A549 (cell line): Measurements from ENCODE around the gene PAFAH1B2. TPM values are rescaled to one million over a fixed set of nuclear protein-coding genes. Genes with fewer than 3 reads are reported as not detected.

Experiments used
- ATAC-seq, 2 experiments: fragments of 200-7000 bp in 1 of 2; fragments of >200 bp in 1 of 2; cut with Nextera tagmentation in 1 of 2; cut with Tn5 transposase in 1 of 2; 3 replicates each; pipeline versions ENCODE4 v1.8.0 to v1.9.1; 2018 to 2020; ENCODE audit warnings: mild to moderate bottlenecking in 1 of 2, moderate library complexity in 1 of 2
- CTCF ChIA-PET: fragments of 300-600 bp; sonication (Branson Sonifier 250); formaldehyde crosslinking; extraction: SDS; loops from one replicate; lab custom pipeline; 2021; ENCODE audit warnings: antibody characterized with exemption, inconsistent platforms; lab: Yijun Ruan, JAX
- POLR2A ChIA-PET: fragments of 350-600 bp; formaldehyde crosslinking; extraction: SDS; loops from one replicate; lab custom pipeline; 2021; ENCODE audit warnings: antibody characterized with exemption, inconsistent platforms; lab: Yijun Ruan, JAX
- DNase-seq, 2 experiments: peaks; one replicate each; pipeline versions ENCODE4 v3.0.0 to v3.0.0-alpha.2; 2011 to 2016; ENCODE audit warnings: low read depth in 1 of 2, low spot score in 1 of 2
- FAIRE-seq: peaks from 2 replicates; lab custom pipeline; 2011; peaks lifted over from hg19 to GRCh38; lab: Jason Lieb, UNC
- H3K27ac ChIP-seq, 2 experiments: fragments of >200 bp; sonication (Bioruptor Twin); formaldehyde crosslinking; 3 replicates each; pipeline ENCODE4 v1.5.1; 2016 to 2017
- H3K4me1 ChIP-seq: fragments of >200 bp; sonication (Bioruptor Twin); formaldehyde crosslinking; 3 replicates; pipeline ENCODE4 v1.6.1; 2016
- H3K4me2 ChIP-seq: fragments of >200 bp; sonication (Bioruptor Twin); formaldehyde crosslinking; 3 replicates; pipeline ENCODE4 v1.6.1; 2016
- H3K4me3 ChIP-seq: fragments of >200 bp; sonication (Bioruptor Twin); formaldehyde crosslinking; 3 replicates; pipeline ENCODE4 v1.5.1; 2016
- H3K9me3 ChIP-seq: fragments of >200 bp; sonication (Bioruptor Twin); formaldehyde crosslinking; 3 replicates; pipeline ENCODE4 v1.6.1; 2016
- CBX8 ChIP-seq: fragments of 200-600 bp; sonication (generic); IDR thresholded peaks from 2 replicates; pipeline ENCODE4 v1.6.1; 2016
- CEBPB ChIP-seq, 2 experiments: fragments of >200 bp in 1 of 2; sonication (Bioruptor Twin) in 1 of 2; formaldehyde crosslinking in 1 of 2; IDR thresholded peaks; 2 replicates each; pipeline ENCODE4 v1.6.1; 2012 to 2016
- EP300 ChIP-seq, 2 experiments: fragments of >200 bp; sonication (Bioruptor Twin); formaldehyde crosslinking; IDR thresholded peaks; 2 replicates in 1 of 2; 3 replicates in 1 of 2; pipeline ENCODE4 v1.6.1; 2016 to 2017
- ESRRA ChIP-seq: fragments of 150-350 bp; IDR thresholded peaks from 2 replicates; pipeline ENCODE4 v1.6.1; 2014; ENCODE audit warnings: mild to moderate bottlenecking, low read length, borderline replicate concordance
- FOSL2 ChIP-seq, 2 experiments: fragments of 450-650 bp in 1 of 2; fragments of >200 bp in 1 of 2; sonication (Bioruptor Twin) in 1 of 2; formaldehyde crosslinking; IDR thresholded peaks; 2 replicates each; pipeline versions ENCODE4 v1.5.0 to v1.6.1; 2016 to 2020; ENCODE audit warnings: mild to moderate bottlenecking in 1 of 2, moderate library complexity in 1 of 2
- GATA3 ChIP-seq: IDR thresholded peaks from 2 replicates; pipeline ENCODE4 v1.6.1; 2012; ENCODE audit warnings: borderline replicate concordance
- HEYL ChIP-seq: fragments of 250-450 bp; sonication (Bioruptor Pico); IDR thresholded peaks from 2 replicates; pipeline ENCODE4 v1.8.0; 2021; ENCODE audit warnings: mild to moderate bottlenecking, moderate library complexity
- HMGXB4 ChIP-seq: fragments of 250-450 bp; sonication (Bioruptor Pico); IDR thresholded peaks from 2 replicates; pipeline ENCODE4 v1.5.0; 2021; ENCODE audit warnings: mild to moderate bottlenecking, moderate library complexity, borderline replicate concordance
- HOXA7 ChIP-seq: fragments of 250-450 bp; sonication (Bioruptor Pico); IDR thresholded peaks from 2 replicates; pipeline ENCODE4 v1.5.0; 2020; ENCODE audit warnings: mild to moderate bottlenecking, moderate library complexity
- HOXB13 ChIP-seq: fragments of 250-450 bp; sonication (Bioruptor Pico); IDR thresholded peaks from 2 replicates; pipeline ENCODE4 v1.5.0; 2020; ENCODE audit warnings: low read depth, mild to moderate bottlenecking, moderate library complexity
- JUN ChIP-seq, 2 experiments: fragments of >200 bp; sonication (Bioruptor Twin); formaldehyde crosslinking; IDR thresholded peaks; 2 replicates in 1 of 2; 3 replicates in 1 of 2; pipeline ENCODE4 v1.6.1; 2016 to 2017
- KDM1A ChIP-seq: fragments of 200-600 bp; sonication (generic); IDR thresholded peaks from 2 replicates; pipeline ENCODE4 v1.6.1; 2016; ENCODE audit warnings: low read depth, mild to moderate bottlenecking
- KDM5A ChIP-seq: fragments of 200-600 bp; sonication (generic); IDR thresholded peaks from 2 replicates; pipeline ENCODE4 v1.6.1; 2016; ENCODE audit warnings: antibody characterized with exemption, mild to moderate bottlenecking
- MYC ChIP-seq: IDR thresholded peaks from 2 replicates; pipeline ENCODE4 v1.6.1; 2012; ENCODE audit warnings: mild to moderate bottlenecking, inconsistent platforms, low read length, improper control_type of control experiment, borderline replicate concordance
- NFE2L2 ChIP-seq: fragments of 150-350 bp; conservative IDR thresholded peaks from 2 replicates; pipeline ENCODE4 v1.6.1; 2014; ENCODE audit warnings: low read length
- NPAS2 ChIP-seq: fragments of 250-450 bp; sonication (Bioruptor Pico); IDR thresholded peaks from 2 replicates; pipeline ENCODE4 v1.8.0; 2022; ENCODE audit warnings: mild to moderate bottlenecking, moderate library complexity, borderline replicate concordance
- NR3C1 ChIP-seq: fragments of >200 bp; sonication (Bioruptor Twin); formaldehyde crosslinking; IDR thresholded peaks from 3 replicates; pipeline ENCODE4 v1.6.1; 2017
- POLR2AphosphoS2 ChIP-seq: conservative IDR thresholded peaks from 2 replicates; pipeline ENCODE4 v1.6.1; 2012; ENCODE audit warnings: low read length, improper control_type of control experiment, inconsistent platforms
- RAD21 ChIP-seq, 2 experiments: fragments of >200 bp in 1 of 2; sonication (Bioruptor Twin) in 1 of 2; formaldehyde crosslinking in 1 of 2; IDR thresholded peaks in 1 of 2; conservative IDR thresholded peaks in 1 of 2; 2 replicates in 1 of 2; 3 replicates in 1 of 2; pipeline ENCODE4 v1.6.1; 2012 to 2018; ENCODE audit warnings: inconsistent platforms in 1 of 2
- RCOR1 ChIP-seq: fragments of 150-350 bp; IDR thresholded peaks from 2 replicates; pipeline ENCODE4 v1.6.1; 2014; ENCODE audit warnings: antibody characterized with exemption, low read length, low read depth
- RFX5 ChIP-seq: fragments of 450-650 bp; IDR thresholded peaks from 2 replicates; pipeline ENCODE4 v1.7.1; 2014; ENCODE audit warnings: antibody characterized with exemption, mild to moderate bottlenecking, moderate library complexity
- TP53 ChIP-seq: fragments of 250-450 bp; sonication (Bioruptor Pico); IDR thresholded peaks from 2 replicates; pipeline ENCODE4 v1.5.0; 2021; ENCODE audit warnings: mild to moderate bottlenecking, moderate library complexity
- ZFP36 ChIP-seq: fragments of 450-650 bp; IDR thresholded peaks from 2 replicates; pipeline ENCODE4 v1.6.1; 2014; ENCODE audit warnings: borderline replicate concordance; ENCODE audit not compliant: partially characterized antibody
- ZSCAN20 ChIP-seq: fragments of 250-450 bp; sonication (Bioruptor Pico); IDR thresholded peaks from 2 replicates; pipeline ENCODE4 v1.8.0; 2022; ENCODE audit warnings: mild to moderate bottlenecking, moderate library complexity
- WGBS: methylation state at CpG from one replicate; pipeline ENCODE4 v1.1.6; 2017; ENCODE audit errors: missing lambda C conversion rate; 5-methylcytosine and 5-hydroxymethylcytosine counted together
- polyA plus RNA-seq, 4 experiments: library from polyadenylated mRNA; depleted of rRNA in 3 of 4; stranded (reverse); fragments of >200 nt; fragmentation: RNase III in 1 of 4; extraction: RNeasy Plus Mini Kit Qiagen cat#74134 plus additional on column Dnase treatment in 1 of 4; gene quantifications; 2 replicates in 3 of 4; 3 replicates in 1 of 4; pipeline ENCODE4 v1.2.3, GENCODE V29; 2011 to 2017
- TF ChIP-seq, protein P1 (sequence below): IDR thresholded peaks from 2 replicates; pipeline ENCODE4 v1.6.1; 2012; ENCODE audit warnings: low read depth, borderline replicate concordance
- TF ChIP-seq, protein P2 (sequence below): fragments of >200 bp; sonication (Bioruptor Twin); formaldehyde crosslinking; IDR thresholded peaks from 3 replicates; pipeline ENCODE4 v1.6.1; 2016
- TF ChIP-seq, protein P3 (sequence below): fragments of 150-350 bp; IDR thresholded peaks from 2 replicates; pipeline ENCODE4 v1.6.1; 2014; ENCODE audit warnings: low read depth, mild to moderate bottlenecking, low read length
- TF ChIP-seq, protein P4 (sequence below): IDR thresholded peaks from 2 replicates; pipeline ENCODE4 v1.6.1; 2012

PAFAH1B2 gene
- polyA plus RNA-seq, 2 of the 4 experiments (the other 2 are of a cell fraction): 32.9 to 55.3 TPM

DNA sequence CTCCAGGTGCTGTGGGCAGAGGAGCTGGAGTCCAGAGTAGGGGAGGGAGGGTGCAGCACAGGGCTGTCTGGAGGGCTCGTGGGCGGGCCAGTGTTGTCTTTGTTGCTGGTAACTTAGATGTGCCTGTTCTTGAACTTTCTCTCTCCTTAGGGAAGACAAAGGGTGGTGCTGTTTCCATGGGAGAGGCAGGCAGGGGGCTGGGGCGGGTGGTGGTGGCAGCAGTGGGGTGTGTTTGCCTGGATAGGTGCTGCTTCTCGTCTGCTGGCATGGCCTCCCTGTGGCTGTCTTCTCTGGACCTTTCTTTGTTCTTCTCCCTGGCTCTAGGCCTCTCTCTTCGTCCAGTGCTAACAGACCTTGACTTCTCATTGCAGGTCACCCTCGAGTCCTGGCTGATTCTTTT is 42.9 kb downstream of the PAFAH1B2 start:
- FAIRE-seq: no peak
- ChIA-PET CTCF (no interaction called here), POLR2A (no interaction called here)
- H3K27ac ChIP-seq: no peak overlapping the region
- no peak for DNase-seq
- TF ChIP-seq GATA3: no peak
- TF ChIP-seq FOSL2 (IDR thresholded peaks at IDR 0.05): no peak
- TF ChIP-seq FOSL2 (CRISPR knock-in tag; IDR thresholded peaks at IDR 0.05): no peak
- TF ChIP-seq RAD21 (conservative IDR thresholded peaks at IDR 0.05 in 1 of 2, IDR thresholded peaks at IDR 0.05 in 1 of 2): no peak
- TF ChIP-seq, protein P1, sequence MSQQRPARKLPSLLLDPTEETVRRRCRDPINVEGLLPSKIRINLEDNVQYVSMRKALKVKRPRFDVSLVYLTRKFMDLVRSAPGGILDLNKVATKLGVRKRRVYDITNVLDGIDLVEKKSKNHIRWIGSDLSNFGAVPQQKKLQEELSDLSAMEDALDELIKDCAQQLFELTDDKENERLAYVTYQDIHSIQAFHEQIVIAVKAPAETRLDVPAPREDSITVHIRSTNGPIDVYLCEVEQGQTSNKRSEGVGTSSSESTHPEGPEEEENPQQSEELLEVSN: no peak
- TF ChIP-seq KDM5A: no peak
- TF ChIP-seq JUN (IDR thresholded peaks at IDR 0.05): no peak
- TF ChIP-seq MYC: no peak
- TF ChIP-seq, protein P2, sequence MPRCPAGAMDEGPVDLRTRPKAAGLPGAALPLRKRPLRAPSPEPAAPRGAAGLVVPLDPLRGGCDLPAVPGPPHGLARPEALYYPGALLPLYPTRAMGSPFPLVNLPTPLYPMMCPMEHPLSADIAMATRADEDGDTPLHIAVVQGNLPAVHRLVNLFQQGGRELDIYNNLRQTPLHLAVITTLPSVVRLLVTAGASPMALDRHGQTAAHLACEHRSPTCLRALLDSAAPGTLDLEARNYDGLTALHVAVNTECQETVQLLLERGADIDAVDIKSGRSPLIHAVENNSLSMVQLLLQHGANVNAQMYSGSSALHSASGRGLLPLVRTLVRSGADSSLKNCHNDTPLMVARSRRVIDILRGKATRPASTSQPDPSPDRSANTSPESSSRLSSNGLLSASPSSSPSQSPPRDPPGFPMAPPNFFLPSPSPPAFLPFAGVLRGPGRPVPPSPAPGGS: no peak
- TF ChIP-seq TP53: no peak
- no peak for TF ChIP-seq ZSCAN20 (CRISPR knock-in tag)
- TF ChIP-seq, protein P3, sequence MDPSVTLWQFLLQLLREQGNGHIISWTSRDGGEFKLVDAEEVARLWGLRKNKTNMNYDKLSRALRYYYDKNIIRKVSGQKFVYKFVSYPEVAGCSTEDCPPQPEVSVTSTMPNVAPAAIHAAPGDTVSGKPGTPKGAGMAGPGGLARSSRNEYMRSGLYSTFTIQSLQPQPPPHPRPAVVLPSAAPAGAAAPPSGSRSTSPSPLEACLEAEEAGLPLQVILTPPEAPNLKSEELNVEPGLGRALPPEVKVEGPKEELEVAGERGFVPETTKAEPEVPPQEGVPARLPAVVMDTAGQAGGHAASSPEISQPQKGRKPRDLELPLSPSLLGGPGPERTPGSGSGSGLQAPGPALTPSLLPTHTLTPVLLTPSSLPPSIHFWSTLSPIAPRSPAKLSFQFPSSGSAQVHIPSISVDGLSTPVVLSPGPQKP: no peak
- no peak for TF ChIP-seq CEBPB (IDR thresholded peaks at IDR 0.05)
- no peak for TF ChIP-seq HOXB13 (CRISPR knock-in tag)
- no peaks in the 10 kb centered on the region for H3K4me1 ChIP-seq
- H3K9me3 ChIP-seq: no peaks in the 10 kb centered on the region
- H3K4me2 ChIP-seq: no peak overlapping the region
- 83% methylated on average over 6 of the region's 6 CpGs for WGBS
- no peak for ATAC-seq
- no peak overlapping the region for H3K4me3 ChIP-seq

DNA sequence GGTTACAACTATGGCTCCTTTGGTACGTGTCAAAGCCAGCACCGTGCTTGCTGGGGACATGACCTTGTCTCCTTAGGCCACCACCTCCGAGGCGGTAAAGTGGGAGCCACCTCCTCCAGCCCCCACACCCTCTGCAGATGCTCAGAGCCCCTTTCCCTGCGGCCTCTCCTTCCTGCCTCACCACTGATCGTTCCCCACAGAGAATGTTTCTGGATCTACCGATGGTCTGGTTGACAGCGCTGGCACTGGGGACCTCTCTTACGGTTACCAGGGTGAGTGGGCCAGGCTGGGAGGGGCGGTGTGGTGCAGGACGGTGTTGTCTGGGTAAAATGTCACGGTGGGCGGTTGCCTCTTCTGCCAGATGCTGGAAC is 43.3 kb downstream of the PAFAH1B2 start:
- H3K4me2 ChIP-seq: no peak overlapping the region
- DNase-seq (no peak), ATAC-seq (no peak), FAIRE-seq (no peak)
- no peaks in the 10 kb centered on the region for H3K9me3 ChIP-seq
- no peak overlapping the region for H3K4me3 ChIP-seq
- H3K4me1 ChIP-seq: no peaks in the 10 kb centered on the region
- no peak overlapping the region for H3K27ac ChIP-seq
- no peak for TF ChIP-seq KDM1A
- no peak for TF ChIP-seq NR3C1
- no peak for TF ChIP-seq ESRRA
- no peak for TF ChIP-seq HOXA7 (CRISPR knock-in tag)
- no peak for TF ChIP-seq ZFP36
- TF ChIP-seq RCOR1: no peak
- TF ChIP-seq RFX5: no peak
- no peak for TF ChIP-seq POLR2AphosphoS2
- TF ChIP-seq HEYL (CRISPR knock-in tag): no peak
- no peak for TF ChIP-seq EP300 (IDR thresholded peaks at IDR 0.05)
- TF ChIP-seq NFE2L2: no peak
- no peak for TF ChIP-seq CEBPB (IDR thresholded peaks at IDR 0.05)
- no peak for TF ChIP-seq KDM5A
- no peak for TF ChIP-seq HMGXB4 (CRISPR knock-in tag)
- no peak for TF ChIP-seq CBX8
- TF ChIP-seq, protein P4, sequence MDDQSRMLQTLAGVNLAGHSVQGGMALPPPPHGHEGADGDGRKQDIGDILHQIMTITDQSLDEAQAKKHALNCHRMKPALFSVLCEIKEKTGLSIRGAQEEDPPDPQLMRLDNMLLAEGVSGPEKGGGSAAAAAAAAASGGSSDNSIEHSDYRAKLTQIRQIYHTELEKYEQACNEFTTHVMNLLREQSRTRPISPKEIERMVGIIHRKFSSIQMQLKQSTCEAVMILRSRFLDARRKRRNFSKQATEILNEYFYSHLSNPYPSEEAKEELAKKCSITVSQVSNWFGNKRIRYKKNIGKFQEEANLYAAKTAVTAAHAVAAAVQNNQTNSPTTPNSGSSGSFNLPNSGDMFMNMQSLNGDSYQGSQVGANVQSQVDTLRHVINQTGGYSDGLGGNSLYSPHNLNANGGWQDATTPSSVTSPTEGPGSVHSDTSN: no peak
- TF ChIP-seq NPAS2 (CRISPR knock-in tag): no peak
- WGBS: 91% methylated on average over 13 of the region's 13 CpGs
- POLR2A ChIA-PET: no interaction called here
- CTCF ChIA-PET: no interaction called here
